AG10803 (cell line): ENCODE results near the gene COLGALT1.
"Not testable (repeated sequence)": the region's sequence is repeated elsewhere in the genome, so short reads cannot be mapped to it uniquely, and the experiment has no call there.

Source experiments
- DNase-seq: peaks from one replicate; pipeline ENCODE4 v3.0.0; 2010; ENCODE audit warnings: low read depth
- H3K4me3 ChIP-seq: 2 replicates; pipeline ENCODE4 v1.5.1; 2011; ENCODE audit warnings: mild to moderate bottlenecking, low read length, control low read depth
- TF ChIP-seq, protein P1 (sequence below): conservative IDR thresholded peaks from 2 replicates; pipeline ENCODE4 v1.5.1; 2011; ENCODE audit warnings: mild to moderate bottlenecking, low read length, control low read depth, inconsistent platforms

COLGALT1 gene

DNA sequence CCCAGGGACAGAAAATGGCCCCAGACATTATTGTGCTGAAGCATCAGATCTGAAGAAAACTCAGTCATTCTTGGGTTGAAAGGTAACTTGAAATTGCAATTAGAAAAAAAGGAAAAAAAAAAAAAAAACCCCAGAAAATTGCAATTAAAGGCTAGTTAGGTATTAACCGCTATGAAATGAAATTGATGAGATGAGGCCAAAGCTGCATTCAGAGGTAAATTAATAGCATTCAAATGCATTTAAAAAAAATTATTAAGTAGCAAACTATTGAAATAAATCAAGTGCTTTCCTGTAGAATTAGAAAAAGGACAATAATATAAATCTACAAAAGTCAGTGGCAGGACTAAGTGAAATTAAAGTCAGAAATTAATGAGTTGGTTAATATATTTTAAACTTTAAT, 37.6 kb upstream of the COLGALT1 start:
- TF ChIP-seq, protein P1, sequence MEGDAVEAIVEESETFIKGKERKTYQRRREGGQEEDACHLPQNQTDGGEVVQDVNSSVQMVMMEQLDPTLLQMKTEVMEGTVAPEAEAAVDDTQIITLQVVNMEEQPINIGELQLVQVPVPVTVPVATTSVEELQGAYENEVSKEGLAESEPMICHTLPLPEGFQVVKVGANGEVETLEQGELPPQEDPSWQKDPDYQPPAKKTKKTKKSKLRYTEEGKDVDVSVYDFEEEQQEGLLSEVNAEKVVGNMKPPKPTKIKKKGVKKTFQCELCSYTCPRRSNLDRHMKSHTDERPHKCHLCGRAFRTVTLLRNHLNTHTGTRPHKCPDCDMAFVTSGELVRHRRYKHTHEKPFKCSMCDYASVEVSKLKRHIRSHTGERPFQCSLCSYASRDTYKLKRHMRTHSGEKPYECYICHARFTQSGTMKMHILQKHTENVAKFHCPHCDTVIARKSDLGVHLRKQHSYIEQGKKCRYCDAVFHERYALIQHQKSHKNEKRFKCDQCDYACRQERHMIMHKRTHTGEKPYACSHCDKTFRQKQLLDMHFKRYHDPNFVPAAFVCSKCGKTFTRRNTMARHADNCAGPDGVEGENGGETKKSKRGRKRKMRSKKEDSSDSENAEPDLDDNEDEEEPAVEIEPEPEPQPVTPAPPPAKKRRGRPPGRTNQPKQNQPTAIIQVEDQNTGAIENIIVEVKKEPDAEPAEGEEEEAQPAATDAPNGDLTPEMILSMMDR, result no peak
- no peak overlapping the region for H3K4me3 ChIP-seq
- DNase-seq, result no peak

GRCh38 chr19:17518654-17519053, 36.8 kb upstream of the COLGALT1 start:
- DNase-seq, H3K4me3 ChIP-seq: not testable (repeated sequence)

DNA sequence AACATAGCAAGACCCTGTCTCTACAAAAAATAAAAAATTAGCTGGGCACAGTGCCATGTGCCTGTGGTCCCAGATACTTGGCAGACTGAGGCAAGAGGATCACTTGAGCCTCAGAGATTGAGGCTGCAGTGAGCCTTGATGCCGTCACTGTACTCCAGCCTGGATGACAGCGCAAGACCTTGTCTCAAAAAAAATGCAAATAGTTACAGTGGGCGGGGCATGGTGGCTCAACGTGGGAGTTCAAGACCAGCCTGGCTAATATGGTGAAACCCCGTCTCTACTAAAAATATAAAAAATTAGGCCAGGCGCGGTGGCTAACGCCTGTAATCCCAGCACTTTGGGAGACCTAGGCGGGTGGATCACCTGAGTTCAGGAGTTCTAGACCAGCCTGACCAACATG, 35.5 kb upstream of the COLGALT1 start:
- no peak overlapping the region for H3K4me3 ChIP-seq
- TF ChIP-seq, protein P1, result no peak
- no peak for DNase-seq

GRCh38 chr19:17520865-17521264, 34.6 kb upstream of the COLGALT1 start:
- no peak overlapping the region for H3K4me3 ChIP-seq
- TF ChIP-seq, protein P1, result no peak
- DNase-seq, result no peak

GRCh38 chr19:17522988-17523872, 32.2 kb upstream of the COLGALT1 start:
- TF ChIP-seq, protein P1, result no peak
- DNase-seq, result no peak
- H3K4me3 ChIP-seq, result no peak overlapping the region

- DNase-seq, result no peak
- TF ChIP-seq, protein P1, result no peak
Measured at GRCh38 chr19:17524651-17525050, 30.8 kb upstream of the COLGALT1 start.

DNA sequence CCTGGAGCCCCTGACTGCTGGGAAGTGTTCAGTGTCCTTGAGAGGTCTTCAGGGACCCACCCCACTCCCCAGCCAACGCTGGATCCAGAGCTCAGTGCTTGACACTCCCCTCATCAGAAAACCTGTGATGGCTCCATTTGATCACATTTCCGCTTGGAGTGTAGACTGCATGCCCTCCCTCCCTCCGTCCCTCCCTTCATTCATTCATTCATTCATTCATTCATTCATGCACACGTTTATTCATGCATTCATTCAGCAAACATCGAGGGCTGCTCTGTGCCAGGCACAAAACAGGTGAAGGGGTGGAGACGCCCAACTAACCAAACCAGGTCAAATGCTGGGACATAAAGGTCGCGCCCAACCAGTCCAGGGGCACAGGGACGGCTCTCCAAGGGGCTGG, 30.3 kb upstream of the COLGALT1 start:
- no peak for DNase-seq
- TF ChIP-seq, protein P1, result no peak
- H3K4me3 ChIP-seq, result no peak overlapping the region

More at GRCh38 chr19:17524651-17525050, 30.8 kb upstream of the COLGALT1 start:
- H3K4me3 ChIP-seq, result no peak overlapping the region
